ENCODE measurements around the gene TMEM200B. TPM values are rescaled to one million over a fixed set of nuclear protein-coding genes. Genes with fewer than 3 reads are reported as not detected.
A peak's percentile ranks its signal among the peaks of the same experiment; 100 is the strongest.

Gene TMEM200B
- total RNA-seq, 1 donor from 2014 or later: 2.1 TPM

GRCh38 chr1:29120947-29121485 is 2.7 kb downstream of the TMEM200B start:
- no peaks in the 10 kb centered on the region for H3K36me3 ChIP-seq (ENCODE audit: control insufficient read depth, insufficient read depth, low read length)
- peaks cover 8% of the 10 kb centered on the region for H3K27me3 ChIP-seq (ENCODE audit: control insufficient read depth, insufficient read depth, low read length)
- H3K4me3 ChIP-seq (ENCODE audit: low read depth, low read length): no peak overlapping the region
- peak; percentile 34 for TF ChIP-seq CTCF (IDR thresholded peaks at IDR 0.05; ENCODE audit: insufficient read depth, low read length, poor library complexity, severe bottlenecking)
- no peak for DNase-seq (ENCODE audit: low read depth)

- no peak for TF ChIP-seq CTCF (IDR thresholded peaks at IDR 0.05; ENCODE audit: insufficient read depth, low read length, poor library complexity, severe bottlenecking)
- no peak for DNase-seq (ENCODE audit: low read depth)
- Histone ChIP-seq H3K36me3 (ENCODE audit: control insufficient read depth, insufficient read depth, low read length) (no peaks in the 10 kb centered on the region), H3K27me3 (ENCODE audit: control insufficient read depth, insufficient read depth, low read length) (peaks cover 8% of the 10 kb centered on the region), H3K4me3 (ENCODE audit: low read depth, low read length) (no peak overlapping the region)
These were observed 3.3 kb downstream of the TMEM200B start for GRCh38 chr1:29120367-29120766.

GRCh38 chr1:29119121-29119929 is 4.4 kb downstream of the TMEM200B start:
- H3K36me3 ChIP-seq (ENCODE audit: control insufficient read depth, insufficient read depth, low read length): no peaks in the 10 kb centered on the region
- no peak for TF ChIP-seq CTCF (IDR thresholded peaks at IDR 0.05; ENCODE audit: insufficient read depth, low read length, poor library complexity, severe bottlenecking)
- DNase-seq (ENCODE audit: low read depth): no peak
- peaks cover 8% of the 10 kb centered on the region for H3K27me3 ChIP-seq (ENCODE audit: control insufficient read depth, insufficient read depth, low read length)
- no peak overlapping the region for H3K4me3 ChIP-seq (ENCODE audit: low read depth, low read length)

GRCh38 chr1:29117381-29117780 is 6.3 kb downstream of the TMEM200B start:
- DNase-seq (ENCODE audit: low read depth): no peak
- peak; percentile 32 for TF ChIP-seq CTCF (IDR thresholded peaks at IDR 0.05; ENCODE audit: insufficient read depth, low read length, poor library complexity, severe bottlenecking)
- Histone ChIP-seq H3K36me3 (ENCODE audit: control insufficient read depth, insufficient read depth, low read length) (no peaks in the 10 kb centered on the region), H3K4me3 (ENCODE audit: low read depth, low read length) (no peak overlapping the region), H3K27me3 (ENCODE audit: control insufficient read depth, insufficient read depth, low read length) (peaks cover 5% of the 10 kb centered on the region)

- Histone ChIP-seq H3K4me3 (ENCODE audit: low read depth, low read length) (no peak overlapping the region), H3K27me3 (ENCODE audit: control insufficient read depth, insufficient read depth, low read length) (no peaks in the 10 kb centered on the region), H3K36me3 (ENCODE audit: control insufficient read depth, insufficient read depth, low read length) (no peaks in the 10 kb centered on the region)
- TF ChIP-seq CTCF (IDR thresholded peaks at IDR 0.05; ENCODE audit: insufficient read depth, low read length, poor library complexity, severe bottlenecking): no peak
- DNase-seq (ENCODE audit: low read depth): no peak
These were observed 9.0 kb downstream of the TMEM200B start for GRCh38 chr1:29114654-29115053.

All from kidney epithelial cell (primary cell).